ENCODE data around the gene GATB. TPM values are rescaled to one million over a fixed set of nuclear protein-coding genes. Genes with fewer than 3 reads are reported as not detected.

Gene GATB
- total and polyA plus RNA-seq, 12 donors: 39.1 to 168 (median 88.5) TPM

DNA sequence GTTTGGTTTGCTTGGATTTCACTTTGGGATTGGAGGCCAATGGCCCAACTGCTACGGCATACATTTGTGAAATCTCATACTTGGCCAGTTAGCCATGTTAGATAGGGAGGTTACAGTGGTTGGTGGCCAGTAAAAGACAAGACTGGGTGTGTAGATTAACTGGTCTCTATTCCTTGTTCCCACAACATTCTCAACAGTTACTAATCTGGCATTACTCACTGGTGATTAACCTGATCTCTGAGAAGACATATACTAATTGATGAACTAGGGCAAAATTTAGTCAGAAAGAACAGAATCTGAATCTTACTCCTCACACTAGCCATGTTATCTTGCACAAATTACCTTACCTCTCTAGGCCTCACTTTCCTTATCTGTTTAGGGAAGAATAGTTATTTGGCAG is 33.4 kb downstream of the GATB start:
- ATAC-seq (no peak), DNase-seq (no peak)
- H3K36me3 ChIP-seq: peaks cover 0 to 6% (median 0%) of the 10 kb centered on the region in 9 donors
- TF ChIP-seq, protein P1, sequence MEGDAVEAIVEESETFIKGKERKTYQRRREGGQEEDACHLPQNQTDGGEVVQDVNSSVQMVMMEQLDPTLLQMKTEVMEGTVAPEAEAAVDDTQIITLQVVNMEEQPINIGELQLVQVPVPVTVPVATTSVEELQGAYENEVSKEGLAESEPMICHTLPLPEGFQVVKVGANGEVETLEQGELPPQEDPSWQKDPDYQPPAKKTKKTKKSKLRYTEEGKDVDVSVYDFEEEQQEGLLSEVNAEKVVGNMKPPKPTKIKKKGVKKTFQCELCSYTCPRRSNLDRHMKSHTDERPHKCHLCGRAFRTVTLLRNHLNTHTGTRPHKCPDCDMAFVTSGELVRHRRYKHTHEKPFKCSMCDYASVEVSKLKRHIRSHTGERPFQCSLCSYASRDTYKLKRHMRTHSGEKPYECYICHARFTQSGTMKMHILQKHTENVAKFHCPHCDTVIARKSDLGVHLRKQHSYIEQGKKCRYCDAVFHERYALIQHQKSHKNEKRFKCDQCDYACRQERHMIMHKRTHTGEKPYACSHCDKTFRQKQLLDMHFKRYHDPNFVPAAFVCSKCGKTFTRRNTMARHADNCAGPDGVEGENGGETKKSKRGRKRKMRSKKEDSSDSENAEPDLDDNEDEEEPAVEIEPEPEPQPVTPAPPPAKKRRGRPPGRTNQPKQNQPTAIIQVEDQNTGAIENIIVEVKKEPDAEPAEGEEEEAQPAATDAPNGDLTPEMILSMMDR (IDR thresholded peaks at IDR 0.05): no peak
- no peaks in the 10 kb centered on the region for H3K4me1 ChIP-seq
- H3K27me3 ChIP-seq: no peaks in the 10 kb centered on the region
- H3K27ac ChIP-seq: no peak overlapping the region
- no peaks in the 10 kb centered on the region for H3K9me3 ChIP-seq
- H3K4me3 ChIP-seq: no peak overlapping the region
- WGBS, 2 donors: 97 to 98% methylated on average over 1 of the region's 1 CpG
- intact Hi-C loops (cut with DNase I): no loop called here

DNA sequence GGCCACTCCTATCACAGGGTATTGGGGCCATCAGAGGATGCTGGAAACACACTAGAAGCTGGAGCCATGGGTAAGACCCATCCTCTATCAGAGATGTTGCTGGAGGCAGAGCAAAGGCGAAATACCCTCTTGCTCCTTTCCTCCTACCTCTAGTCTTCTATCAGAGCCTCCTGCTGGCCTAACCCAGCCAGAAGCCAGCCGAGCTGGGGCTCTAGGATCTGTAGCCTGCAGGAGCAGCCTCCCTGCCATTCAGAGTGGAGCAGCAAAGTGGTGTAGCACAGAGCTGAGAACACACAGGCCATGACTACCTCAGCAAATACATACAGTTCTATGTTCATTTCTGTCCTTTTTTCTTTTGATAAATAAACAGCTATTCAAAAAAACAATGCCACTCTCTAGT is 35.7 kb downstream of the GATB start:
- intact Hi-C loops (cut with DNase I): no loop called here
- Histone ChIP-seq H3K4me3 (no peak overlapping the region), H3K4me1 (peaks cover 0 to 2% (median 0%) of the 10 kb centered on the region in 9 donors), H3K27ac (no peak overlapping the region), H3K36me3 (peaks cover 0 to 9% (median 0%) of the 10 kb centered on the region in 9 donors), H3K27me3 (no peaks in the 10 kb centered on the region), H3K9me3 (no peaks in the 10 kb centered on the region)
- ATAC-seq: no peak
- TF ChIP-seq, protein P1 (IDR thresholded peaks at IDR 0.05): no peak
- DNase-seq: no peak
- WGBS, 2 donors: 90 to 95% methylated on average over 2 of the region's 2 CpGs

DNA sequence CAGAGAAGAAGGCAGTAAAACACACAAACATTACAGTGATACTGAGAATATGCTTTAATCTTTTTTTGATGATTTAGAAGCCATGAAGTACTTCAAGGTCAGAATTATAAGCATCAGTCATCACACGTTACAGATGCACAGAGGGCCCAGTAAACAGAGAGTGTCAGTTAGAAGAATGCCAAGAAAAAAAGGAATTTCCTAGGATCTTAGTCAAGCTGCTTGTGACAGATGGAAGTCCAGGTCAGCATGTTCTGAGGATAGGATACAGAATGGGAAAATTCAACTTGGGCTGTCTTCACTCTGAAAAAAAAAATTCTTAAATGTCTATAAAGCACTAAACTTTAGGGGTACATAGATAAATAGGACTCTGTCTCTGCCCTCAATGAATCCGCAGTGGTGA is 38.9 kb downstream of the GATB start:
- H3K4me1 ChIP-seq: peaks cover 0 to 15% (median 4%) of the 10 kb centered on the region in 9 donors
- no peak for ATAC-seq
- WGBS, 2 donors: 96 to 98% methylated on average over 2 of the region's 2 CpGs
- TF ChIP-seq, protein P1 (IDR thresholded peaks at IDR 0.05): no peak
- no peak overlapping the region for H3K4me3 ChIP-seq
- no peak for DNase-seq
- H3K27ac ChIP-seq: no peak overlapping the region
- H3K27me3 ChIP-seq: no peaks in the 10 kb centered on the region
- peaks cover 0 to 20% (median 0%) of the 10 kb centered on the region in 9 donors for H3K36me3 ChIP-seq
- no peaks in the 10 kb centered on the region for H3K9me3 ChIP-seq
- intact Hi-C loops (cut with DNase I): no loop called here

DNA sequence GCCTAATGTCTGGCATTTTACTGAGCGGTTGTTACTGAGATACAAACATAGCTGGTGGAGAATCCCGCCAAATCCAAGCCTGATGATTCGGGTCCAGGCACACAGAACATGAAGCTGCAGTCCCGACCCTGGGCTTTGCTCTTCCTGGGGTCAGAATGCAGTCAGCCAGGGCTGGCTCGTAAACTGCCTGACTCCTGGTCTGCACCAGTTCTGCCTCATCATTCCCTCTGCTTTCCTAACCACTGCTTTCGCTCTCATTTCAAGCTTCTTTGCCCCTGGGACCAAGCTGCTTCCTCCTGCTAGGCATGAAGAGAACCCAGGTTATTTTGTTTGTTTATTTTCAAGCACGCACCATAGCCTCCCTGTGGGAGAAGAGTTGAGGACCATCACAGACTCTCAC is 39.3 kb downstream of the GATB start:
- no peaks in the 10 kb centered on the region for H3K27me3 ChIP-seq
- TF ChIP-seq, protein P1 (IDR thresholded peaks at IDR 0.05): no peak
- H3K4me1 ChIP-seq: peaks cover 0 to 15% (median 4%) of the 10 kb centered on the region in 9 donors
- no peak overlapping the region for H3K4me3 ChIP-seq
- DNase-seq: no peak
- WGBS, 2 donors: 88 to 89% methylated on average over 7 of the region's 7 CpGs
- H3K36me3 ChIP-seq: peaks cover 0 to 24% (median 0%) of the 10 kb centered on the region in 9 donors
- no peaks in the 10 kb centered on the region for H3K9me3 ChIP-seq
- no peak overlapping the region for H3K27ac ChIP-seq
- intact Hi-C loops (cut with DNase I): no loop called here
- no peak for ATAC-seq
